ENCODE data around the gene KCNJ1. TPM values are rescaled to one million over a fixed set of nuclear protein-coding genes. Genes with fewer than 3 reads are reported as not detected.

Gene KCNJ1
- total RNA-seq, 2 experiments from 2014 or later = 0.06 to 0.11 TPM

GRCh38 chr11:128789497-128790150 lies 77.5 kb downstream of the KCNJ1 start:
- CTCF ChIA-PET (ENCODE audit: unreplicated experiment) = no interaction called here
- H4K20me1 ChIP-seq (ENCODE audit: insufficient read depth, low read length) = no peaks in the 10 kb centered on the region
- H2AFZ ChIP-seq (ENCODE audit: low read length) = no peak overlapping the region

More at GRCh38 chr11:128789497-128790150, 77.5 kb downstream of the KCNJ1 start:
- Histone ChIP-seq H3K79me2 (ENCODE audit: insufficient read depth, low read depth, low read length) (no peaks in the 10 kb centered on the region), H3K4me3 (ENCODE audit: low read depth, low read length, poor library complexity, severe bottlenecking) (no peak overlapping the region), H3K4me1 (ENCODE audit: insufficient read depth, low read length, poor library complexity, severe bottlenecking) (no peaks in the 10 kb centered on the region), H3K36me3 (ENCODE audit: insufficient read depth, low read length) (peaks cover 71% of the 10 kb centered on the region), H3K9me2 (ENCODE audit: insufficient read depth, low read length) (no peaks in the 10 kb centered on the region), H3K27ac (ENCODE audit: low read depth, low read length, poor library complexity, severe bottlenecking) (no peak overlapping the region), H3K9me3 (ENCODE audit: low read length) (no peaks in the 10 kb centered on the region), H3K4me2 (ENCODE audit: low read length) (no peak overlapping the region)
- no peak for DNase-seq (ENCODE audit: low spot score)
- intact Hi-C loops (cut with micrococcal nuclease; ENCODE audit: unreplicated experiment) = no loop called here
- POLR2A ChIA-PET = interaction anchor here (0.6 kb wide), 1 partner anchor 414 kb away, joined by 5 read pairs; no protein-coding TSS in a partner anchor
- no TSS peak for BruUV-seq (replicated peaks)
- no peak for TF ChIP-seq EZH2phosphoT487 (IDR thresholded peaks at IDR 0.05; ENCODE audit: borderline replicate concordance, low read depth, low read length)
- TF ChIP-seq CTCF (conservative IDR thresholded peaks at IDR 0.05; ENCODE audit: low read length) = no peak

Other genes with a start within 250 kb of the KCNJ1 start
- 79.4 and 88.8 TPM in 2 replicates for gene FLI1, start 173.2 kb downstream of the KCNJ1 start, total RNA-seq (2014; rRNA removed; shearing (Covaris generic))
- 78.2 and 81.2 TPM in 2 replicates for gene FLI1, start 173.2 kb downstream of the KCNJ1 start, total RNA-seq (2022)
- not detected in 2 replicates for gene KCNJ5, start 24.1 kb upstream of the KCNJ1 start, total RNA-seq (2014; rRNA removed; shearing (Covaris generic))
- gene KCNJ5, start 24.1 kb upstream of the KCNJ1 start, total RNA-seq (2022) = not detected in 2 replicates
- not detected in 2 replicates for gene TP53AIP1, start 75.6 kb upstream of the KCNJ1 start, total RNA-seq (2014; rRNA removed; shearing (Covaris generic))
- gene TP53AIP1, start 75.6 kb upstream of the KCNJ1 start, total RNA-seq (2022) = not detected in 2 replicates